GM03348 (cell line): ENCODE data around the gene FAM186B.

ENCODE experiments used
- DNase-seq: peaks from one replicate; pipeline ENCODE4 v3.0.0; 2012; ENCODE audit warnings: low spot score

The FAM186B gene

GRCh38 chr12:49552014-49552413 lies 53.4 kb downstream of the FAM186B start:
- no peak for DNase-seq

DNA sequence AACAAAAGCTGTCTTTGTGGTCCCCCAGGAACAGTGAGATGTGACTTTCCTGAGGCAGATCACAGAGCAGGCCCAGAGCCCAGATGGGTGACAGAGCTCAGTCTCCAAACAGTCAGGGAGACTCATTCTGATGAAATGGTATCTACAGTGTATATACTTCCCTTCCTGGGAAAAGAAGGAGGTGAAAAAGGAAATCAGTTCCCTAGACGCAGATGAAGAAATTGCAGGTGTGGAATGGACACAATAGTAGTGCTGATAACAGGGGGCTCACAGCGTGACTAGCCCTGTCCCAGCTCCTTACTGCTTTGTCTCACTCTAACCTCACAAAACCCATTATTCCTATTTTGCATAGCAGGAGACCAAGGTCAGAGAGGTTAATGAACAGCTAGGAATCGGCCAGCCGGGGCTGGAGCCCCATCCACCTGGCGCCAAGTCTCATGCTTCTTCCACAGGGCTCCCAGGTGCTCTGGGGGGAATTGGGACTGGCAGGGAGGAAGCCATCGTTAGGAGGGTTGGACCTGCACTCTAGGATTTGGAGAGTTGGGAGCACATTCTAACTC lies 54.7 kb downstream of the FAM186B start:
- no peak for DNase-seq

DNA sequence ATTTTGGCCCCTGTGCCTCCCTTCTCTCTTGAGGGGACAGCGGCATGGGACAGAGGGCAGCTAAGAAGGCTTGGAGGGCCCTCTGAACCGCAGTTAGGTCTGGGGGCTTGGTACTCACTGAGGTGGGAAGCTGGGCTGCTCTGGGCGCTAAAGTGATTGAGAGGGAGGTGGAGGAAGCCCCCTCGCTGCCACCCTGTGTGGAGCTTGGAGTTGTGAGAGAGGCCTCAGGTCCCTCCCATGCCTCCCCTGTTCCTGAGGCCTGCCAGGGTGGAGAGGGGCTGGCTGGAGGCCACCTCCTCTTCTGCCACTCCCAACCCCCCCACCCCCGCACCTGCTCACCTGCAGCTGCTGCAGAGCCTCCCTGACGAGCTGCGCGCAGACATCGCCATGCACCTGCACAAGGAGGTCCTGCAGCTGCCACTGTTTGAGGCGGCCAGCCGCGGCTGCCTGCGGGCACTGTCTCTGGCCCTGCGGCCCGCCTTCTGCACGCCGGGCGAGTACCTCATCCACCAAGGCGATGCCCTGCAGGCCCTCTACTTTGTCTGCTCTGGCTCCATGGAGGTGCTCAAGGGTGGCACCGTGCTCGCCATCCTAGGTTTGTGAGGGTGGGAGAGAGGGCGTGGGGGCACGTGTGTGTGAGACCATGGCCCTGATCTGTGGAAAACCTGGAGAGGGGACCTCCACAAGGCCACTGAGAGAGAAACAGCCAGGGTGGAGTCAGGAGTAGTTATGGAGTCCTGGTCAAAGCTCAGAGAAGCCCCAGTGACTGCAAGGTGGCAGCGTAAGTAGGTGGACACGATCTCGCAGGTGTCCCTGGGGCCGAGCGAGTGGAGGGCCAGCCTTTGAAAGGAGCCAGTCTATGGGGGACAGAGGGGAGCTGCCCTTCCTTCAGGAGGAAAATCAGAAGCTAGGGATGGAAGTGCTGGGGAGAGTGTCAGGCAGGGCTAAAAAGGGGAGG lies 55.4 kb downstream of the FAM186B start:
- DNase-seq, result no peak

DNA sequence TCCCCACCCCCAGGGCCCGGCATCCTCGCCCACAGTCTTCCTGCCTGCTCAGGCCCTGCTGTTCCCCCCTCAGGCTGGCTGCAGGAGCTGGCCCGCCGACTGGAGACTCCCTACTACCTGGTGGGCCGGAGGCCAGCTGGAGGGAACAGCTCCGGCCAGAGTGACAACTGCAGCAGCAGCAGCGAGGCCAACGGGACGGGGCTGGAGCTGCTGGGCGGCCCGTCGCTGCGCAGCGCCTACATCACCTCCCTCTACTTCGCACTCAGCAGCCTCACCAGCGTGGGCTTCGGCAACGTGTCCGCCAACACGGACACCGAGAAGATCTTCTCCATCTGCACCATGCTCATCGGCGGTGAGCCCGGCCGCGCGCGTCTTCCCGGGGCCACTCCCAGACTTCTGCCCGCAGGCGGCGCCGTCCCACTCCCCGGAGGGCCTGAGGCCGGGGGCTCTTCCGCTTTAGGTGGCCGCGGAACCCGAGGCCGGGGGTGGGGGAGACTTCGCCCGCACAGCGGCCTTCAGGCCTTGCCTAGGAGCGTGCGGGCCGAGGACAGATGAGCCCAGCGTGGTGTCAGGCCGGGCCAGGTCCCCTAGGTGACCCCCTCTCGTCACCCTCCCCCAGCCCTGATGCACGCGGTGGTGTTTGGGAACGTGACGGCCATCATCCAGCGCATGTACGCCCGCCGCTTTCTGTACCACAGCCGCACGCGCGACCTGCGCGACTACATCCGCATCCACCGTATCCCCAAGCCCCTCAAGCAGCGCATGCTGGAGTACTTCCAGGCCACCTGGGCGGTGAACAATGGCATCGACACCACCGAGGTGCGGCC lies 56.4 kb downstream of the FAM186B start:
- DNase-seq, result peak; percentile 59

GRCh38 chr12:49548481-49548821 lies 57.0 kb downstream of the FAM186B start:
- DNase-seq, result no peak

GRCh38 chr12:49547090-49547690 lies 58.2 kb downstream of the FAM186B start:
- no peak for DNase-seq

GRCh38 chr12:49546481-49546880 lies 59.0 kb downstream of the FAM186B start:
- DNase-seq, result no peak

DNA sequence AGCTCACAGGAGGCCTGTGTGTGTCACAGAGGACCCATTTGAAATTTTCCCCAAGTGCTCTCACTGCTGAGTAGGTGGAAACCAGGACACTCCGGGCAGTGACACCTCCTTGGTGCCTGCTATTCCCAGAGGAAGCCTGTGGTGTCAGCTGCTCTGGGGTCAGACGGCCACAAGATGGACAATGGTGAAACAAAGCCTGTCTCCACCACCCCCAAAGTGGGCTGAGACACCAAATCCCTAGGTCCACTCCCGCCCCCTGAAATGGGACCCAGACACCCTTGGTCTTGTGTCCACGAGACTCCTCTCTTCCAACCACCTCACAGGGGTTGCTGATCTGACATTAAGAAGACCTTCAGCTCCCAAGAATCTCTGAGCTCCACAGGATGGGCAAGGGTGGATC lies 59.6 kb downstream of the FAM186B start:
- no peak for DNase-seq

GRCh38 chr12:49543914-49544815 lies 61.3 kb downstream of the FAM186B start:
- DNase-seq, result no peak

- no peak for DNase-seq
Measured at GRCh38 chr12:49543221-49543913, 62.1 kb downstream of the FAM186B start.

- no peak for DNase-seq
Measured at GRCh38 chr12:49542592-49543160, 62.8 kb downstream of the FAM186B start.

GRCh38 chr12:49541911-49542505 lies 63.4 kb downstream of the FAM186B start:
- DNase-seq, result no peak

GRCh38 chr12:49541140-49541861 lies 64.1 kb downstream of the FAM186B start:
- no peak for DNase-seq

DNA sequence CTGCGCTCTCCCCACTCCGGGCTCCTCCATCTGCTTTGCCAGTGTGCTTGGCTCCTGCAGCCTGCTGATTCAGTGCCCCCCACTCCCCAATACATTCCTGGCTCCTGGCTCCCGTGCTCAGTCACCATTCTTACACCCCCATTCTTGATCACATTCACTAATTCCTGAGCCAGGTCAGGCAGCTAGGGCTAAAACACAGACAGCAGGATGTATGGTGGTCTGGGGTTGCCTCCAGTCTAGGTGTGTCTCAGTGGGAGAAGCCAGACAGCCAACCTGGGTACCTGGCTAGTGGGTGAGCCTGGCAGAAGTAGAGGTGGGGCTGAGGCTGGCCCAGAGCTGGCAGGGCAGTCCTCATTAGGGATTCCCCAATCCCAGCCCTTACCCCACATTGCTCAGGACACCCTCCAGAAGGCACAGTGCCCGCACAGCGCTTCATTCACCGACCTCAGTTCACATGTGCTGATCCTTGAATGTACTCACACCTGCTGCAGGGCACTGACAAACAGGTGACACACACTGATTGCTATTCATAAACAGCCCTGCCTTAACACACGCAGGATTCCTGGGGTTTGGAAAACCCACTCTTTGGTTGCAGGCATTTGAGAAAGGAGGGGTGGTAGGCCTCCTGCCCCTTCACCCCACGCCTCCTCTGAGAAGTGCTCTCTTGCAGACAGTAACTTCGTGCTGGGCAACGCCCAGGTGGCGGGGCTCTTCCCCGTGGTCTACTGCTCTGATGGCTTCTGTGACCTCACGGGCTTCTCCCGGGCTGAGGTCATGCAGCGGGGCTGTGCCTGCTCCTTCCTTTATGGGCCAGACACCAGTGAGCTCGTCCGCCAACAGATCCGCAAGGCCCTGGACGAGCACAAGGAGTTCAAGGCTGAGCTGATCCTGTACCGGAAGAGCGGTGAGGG lies 65.0 kb downstream of the FAM186B start:
- no peak for DNase-seq

- DNase-seq, result no peak
Measured at GRCh38 chr12:49539406-49540228, 65.8 kb downstream of the FAM186B start.

DNA sequence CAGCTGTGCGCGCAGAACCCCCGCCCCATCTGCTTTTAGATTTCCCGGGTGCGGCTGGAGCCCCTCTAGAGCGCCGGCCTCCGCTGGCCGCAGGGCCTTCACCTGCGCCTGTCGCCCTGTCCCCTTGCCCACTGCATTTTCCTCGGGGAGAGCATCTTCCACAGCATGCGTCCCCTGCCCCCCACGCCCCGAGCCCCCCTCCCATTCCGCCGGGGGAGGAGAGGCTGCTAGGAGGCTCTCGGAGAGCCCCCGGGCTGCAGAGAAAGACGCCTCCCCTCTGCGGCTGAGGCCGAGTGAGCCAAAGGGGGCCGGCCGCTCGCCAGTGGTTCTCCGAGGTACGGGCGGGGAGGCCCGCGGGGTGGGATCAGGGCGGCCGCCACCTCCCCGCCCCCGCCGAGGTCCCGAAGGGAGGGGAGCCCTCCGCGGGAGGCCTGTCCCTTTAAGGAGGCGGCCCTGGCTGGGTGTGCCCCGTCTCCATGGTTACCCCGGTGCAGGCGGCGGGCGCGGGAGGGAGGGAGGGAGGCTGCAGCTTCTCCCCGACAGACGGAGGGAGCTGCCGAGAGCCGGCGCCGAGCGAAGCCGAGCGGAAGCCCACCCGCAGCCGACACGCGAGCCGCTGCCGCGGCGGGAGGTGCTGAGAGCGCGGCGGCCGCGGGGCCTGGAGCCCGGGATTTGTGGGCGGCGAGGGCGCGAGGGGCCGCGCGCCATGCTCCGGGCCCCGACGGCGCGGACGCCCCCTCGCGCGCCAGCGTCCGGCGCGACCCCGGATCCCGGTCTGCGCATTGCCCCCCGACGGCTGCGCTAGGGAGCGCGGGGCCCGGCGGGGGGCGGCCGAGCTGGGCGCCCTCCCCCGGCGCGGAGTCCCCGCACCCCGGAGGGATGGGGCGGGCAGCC lies 66.7 kb downstream of the FAM186B start, which contains the start of gene KCNH3:
KCNH3 (plus strand) TSS at position 521 of the 894 bp plus-strand sequence. CDS start 387 bp downstream, outside the sequence.
- peak; percentile 93 for DNase-seq
